HG03095 (cell line): ENCODE measurements around the gene RFX4.
"Not testable (repeated sequence)": the region's sequence is repeated elsewhere in the genome, so short reads cannot be mapped to it uniquely, and the experiment has no call there.

Source experiments
- ATAC-seq: cut with Tn5 transposase; IDR thresholded peaks from one replicate; pipeline ENCODE4 v1.9.1; 2021; ENCODE audit warnings: moderate library complexity; ENCODE audit not compliant: unreplicated experiment

The RFX4 gene

GRCh38 chr12:106590601-106591000 is 7.8 kb downstream of the RFX4 start:
- no peak for ATAC-seq

- no peak for ATAC-seq
These were observed 11.6 kb downstream of the RFX4 start for GRCh38 chr12:106594447-106594846.

- no peak for ATAC-seq
These were observed 12.5 kb downstream of the RFX4 start for GRCh38 chr12:106595268-106595667.

GRCh38 chr12:106598003-106598402 is 15.2 kb downstream of the RFX4 start:
- ATAC-seq, result no peak

- no peak for ATAC-seq
These were observed 16.5 kb downstream of the RFX4 start for GRCh38 chr12:106599302-106599701.

GRCh38 chr12:106600503-106600902 is 17.7 kb downstream of the RFX4 start:
- ATAC-seq, result no peak

- no peak for ATAC-seq
These were observed 18.2 kb downstream of the RFX4 start for GRCh38 chr12:106601031-106601430.

GRCh38 chr12:106601496-106601895 is 18.7 kb downstream of the RFX4 start:
- no peak for ATAC-seq

- ATAC-seq, result no peak
These were observed 19.3 kb downstream of the RFX4 start for GRCh38 chr12:106602076-106602475.

- no peak for ATAC-seq
These were observed 22.4 kb downstream of the RFX4 start for GRCh38 chr12:106605254-106605653.

- ATAC-seq, result not testable (repeated sequence)
These were observed 37.8 kb downstream of the RFX4 start for GRCh38 chr12:106620588-106620987.

GRCh38 chr12:106625976-106626375 is 43.2 kb downstream of the RFX4 start:
- ATAC-seq, result no peak

- ATAC-seq, result no peak
These were observed 47.2 kb downstream of the RFX4 start for GRCh38 chr12:106629797-106630659.

- ATAC-seq, result no peak
These were observed 48.3 kb downstream of the RFX4 start for GRCh38 chr12:106631150-106631549.

- no peak for ATAC-seq
These were observed 49.0 kb downstream of the RFX4 start for GRCh38 chr12:106631797-106632196.

- ATAC-seq, result no peak
These were observed 50.1 kb downstream of the RFX4 start for GRCh38 chr12:106632797-106633450.

GRCh38 chr12:106633451-106633823 is 50.6 kb downstream of the RFX4 start:
- no peak for ATAC-seq

- no peak for ATAC-seq
These were observed 51.4 kb downstream of the RFX4 start for GRCh38 chr12:106634206-106634605.

- ATAC-seq, result no peak
These were observed 60.2 kb downstream of the RFX4 start for GRCh38 chr12:106643000-106643399.

- ATAC-seq, result no peak
These were observed 61.7 kb downstream of the RFX4 start for GRCh38 chr12:106644335-106645073.

- no peak for ATAC-seq
These were observed 62.2 kb downstream of the RFX4 start for GRCh38 chr12:106645074-106645421.
